Activated T-cell treated with anti-CD3 and anti-CD28 coated beads, Interleukin-2, amount 50 U/mL, for 24 hours (primary cell): Measurements from ENCODE around the gene ZNF474.

Experiments used
- DNase-seq: peaks from one replicate; pipeline ENCODE4 v3.0.0-alpha.2; 2020
- H3K27ac Mint-ChIP-seq: 2 replicates; pipeline ENCODE4 v1.8.0; 2020; ENCODE audit warnings: mild to moderate bottlenecking, mixed read lengths
- H3K27me3 Mint-ChIP-seq: 2 replicates; pipeline ENCODE4 v1.8.0; 2020; ENCODE audit warnings: mixed read lengths
- H3K36me3 Mint-ChIP-seq: 2 replicates; pipeline ENCODE4 v1.8.0; 2020; ENCODE audit warnings: low read depth, mixed read lengths
- H3K4me1 Mint-ChIP-seq: 2 replicates; pipeline ENCODE4 v1.8.0; 2020; ENCODE audit warnings: low read depth, mixed read lengths
- H3K4me3 Mint-ChIP-seq: 2 replicates; pipeline ENCODE4 v1.8.0; 2020; ENCODE audit warnings: mild to moderate bottlenecking, moderate library complexity, mixed read lengths
- H3K9me3 Mint-ChIP-seq: 2 replicates; pipeline ENCODE4 v1.8.0; 2020; ENCODE audit warnings: mixed read lengths

ZNF474 gene

GRCh38 chr5:122154910-122155309 lies 25.6 kb downstream of the ZNF474 start:
- DNase-seq: no peak

GRCh38 chr5:122155546-122155945 lies 26.2 kb downstream of the ZNF474 start:
- Mint-ChIP-seq H3K27me3 (peaks cover 3% of the 10 kb centered on the region), H3K27ac (no peak overlapping the region), H3K9me3 (no peaks in the 10 kb centered on the region), H3K4me3 (no peak overlapping the region), H3K4me1 (peaks cover 13% of the 10 kb centered on the region), H3K36me3 (no peaks in the 10 kb centered on the region)
- no peak for DNase-seq

More at GRCh38 chr5:122154910-122155309, 25.6 kb downstream of the ZNF474 start:
- H3K36me3 Mint-ChIP-seq: no peaks in the 10 kb centered on the region
- peaks cover 13% of the 10 kb centered on the region for H3K4me1 Mint-ChIP-seq
- no peaks in the 10 kb centered on the region for H3K9me3 Mint-ChIP-seq
- no peak overlapping the region for H3K4me3 Mint-ChIP-seq
- peaks cover under 1% of the 10 kb centered on the region for H3K27me3 Mint-ChIP-seq
- no peak overlapping the region for H3K27ac Mint-ChIP-seq

- Mint-ChIP-seq H3K9me3 (no peaks in the 10 kb centered on the region), H3K4me3 (no peak overlapping the region), H3K36me3 (no peaks in the 10 kb centered on the region), H3K27me3 (peaks cover 3% of the 10 kb centered on the region), H3K27ac (no peak overlapping the region), H3K4me1 (peaks cover 13% of the 10 kb centered on the region)
- DNase-seq: no peak
Measured at GRCh38 chr5:122156724-122157325, 27.5 kb downstream of the ZNF474 start.

GRCh38 chr5:122162100-122162638 lies 32.8 kb downstream of the ZNF474 start:
- Mint-ChIP-seq H3K4me3 (no peak overlapping the region), H3K36me3 (no peaks in the 10 kb centered on the region), H3K9me3 (no peaks in the 10 kb centered on the region), H3K27me3 (peaks cover 3% of the 10 kb centered on the region), H3K4me1 (peaks cover 4% of the 10 kb centered on the region), H3K27ac (no peak overlapping the region)
- DNase-seq: no peak

GRCh38 chr5:122163121-122164069 lies 34.0 kb downstream of the ZNF474 start:
- H3K27ac Mint-ChIP-seq: no peak overlapping the region
- no peak overlapping the region for H3K4me3 Mint-ChIP-seq
- H3K4me1 Mint-ChIP-seq: peaks cover 4% of the 10 kb centered on the region
- no peak for DNase-seq
- peaks cover 3% of the 10 kb centered on the region for H3K27me3 Mint-ChIP-seq
- H3K36me3 Mint-ChIP-seq: no peaks in the 10 kb centered on the region
- H3K9me3 Mint-ChIP-seq: no peaks in the 10 kb centered on the region

GRCh38 chr5:122164070-122164435 lies 34.7 kb downstream of the ZNF474 start:
- no peak for DNase-seq
- Mint-ChIP-seq H3K4me1 (peaks cover 4% of the 10 kb centered on the region), H3K36me3 (no peaks in the 10 kb centered on the region), H3K27ac (no peak overlapping the region), H3K4me3 (no peak overlapping the region), H3K9me3 (no peaks in the 10 kb centered on the region), H3K27me3 (peaks cover 3% of the 10 kb centered on the region)

- Mint-ChIP-seq H3K27ac (no peak overlapping the region), H3K4me1 (peaks cover 4% of the 10 kb centered on the region), H3K9me3 (no peaks in the 10 kb centered on the region), H3K4me3 (no peak overlapping the region), H3K36me3 (no peaks in the 10 kb centered on the region), H3K27me3 (peaks cover 1% of the 10 kb centered on the region)
- no peak for DNase-seq
Measured at GRCh38 chr5:122164831-122165558, 35.6 kb downstream of the ZNF474 start.

GRCh38 chr5:122165559-122166078 lies 36.3 kb downstream of the ZNF474 start:
- Mint-ChIP-seq H3K27me3 (no peaks in the 10 kb centered on the region), H3K27ac (no peak overlapping the region), H3K9me3 (no peaks in the 10 kb centered on the region), H3K36me3 (no peaks in the 10 kb centered on the region), H3K4me3 (no peak overlapping the region), H3K4me1 (peaks cover 4% of the 10 kb centered on the region)
- DNase-seq: no peak

- Mint-ChIP-seq H3K4me3 (no peak overlapping the region), H3K36me3 (no peaks in the 10 kb centered on the region), H3K27ac (no peak overlapping the region), H3K4me1 (no peaks in the 10 kb centered on the region), H3K27me3 (no peaks in the 10 kb centered on the region), H3K9me3 (no peaks in the 10 kb centered on the region)
- DNase-seq: no peak
Measured at GRCh38 chr5:122169350-122170103, 40.2 kb downstream of the ZNF474 start.

- no peak overlapping the region for H3K27ac Mint-ChIP-seq
- H3K36me3 Mint-ChIP-seq: no peaks in the 10 kb centered on the region
- no peaks in the 10 kb centered on the region for H3K27me3 Mint-ChIP-seq
- no peaks in the 10 kb centered on the region for H3K4me1 Mint-ChIP-seq
- no peak for DNase-seq
- no peaks in the 10 kb centered on the region for H3K9me3 Mint-ChIP-seq
- no peak overlapping the region for H3K4me3 Mint-ChIP-seq
Measured at GRCh38 chr5:122170620-122171019, 41.3 kb downstream of the ZNF474 start.

GRCh38 chr5:122172207-122172606 lies 42.9 kb downstream of the ZNF474 start:
- Mint-ChIP-seq H3K9me3 (no peaks in the 10 kb centered on the region), H3K4me3 (no peak overlapping the region), H3K27ac (no peak overlapping the region), H3K27me3 (no peaks in the 10 kb centered on the region), H3K36me3 (no peaks in the 10 kb centered on the region), H3K4me1 (no peaks in the 10 kb centered on the region)
- DNase-seq: no peak

- Mint-ChIP-seq H3K27ac (no peak overlapping the region), H3K9me3 (no peaks in the 10 kb centered on the region), H3K27me3 (no peaks in the 10 kb centered on the region)
Measured at GRCh38 chr5:122173474-122174415, 44.4 kb downstream of the ZNF474 start.

GRCh38 chr5:122175091-122175490 lies 45.7 kb downstream of the ZNF474 start:
- no peaks in the 10 kb centered on the region for H3K9me3 Mint-ChIP-seq
- no peak overlapping the region for H3K4me3 Mint-ChIP-seq
- H3K36me3 Mint-ChIP-seq: no peaks in the 10 kb centered on the region
- H3K27me3 Mint-ChIP-seq: no peaks in the 10 kb centered on the region
- H3K4me1 Mint-ChIP-seq: no peaks in the 10 kb centered on the region
- DNase-seq: no peak
- no peak overlapping the region for H3K27ac Mint-ChIP-seq

More at GRCh38 chr5:122173474-122174415, 44.4 kb downstream of the ZNF474 start:
- DNase-seq: no peak
- Mint-ChIP-seq H3K4me3 (no peak overlapping the region), H3K36me3 (no peaks in the 10 kb centered on the region), H3K4me1 (no peaks in the 10 kb centered on the region)
